ENCODE data around the gene FAM237B.

DNA sequence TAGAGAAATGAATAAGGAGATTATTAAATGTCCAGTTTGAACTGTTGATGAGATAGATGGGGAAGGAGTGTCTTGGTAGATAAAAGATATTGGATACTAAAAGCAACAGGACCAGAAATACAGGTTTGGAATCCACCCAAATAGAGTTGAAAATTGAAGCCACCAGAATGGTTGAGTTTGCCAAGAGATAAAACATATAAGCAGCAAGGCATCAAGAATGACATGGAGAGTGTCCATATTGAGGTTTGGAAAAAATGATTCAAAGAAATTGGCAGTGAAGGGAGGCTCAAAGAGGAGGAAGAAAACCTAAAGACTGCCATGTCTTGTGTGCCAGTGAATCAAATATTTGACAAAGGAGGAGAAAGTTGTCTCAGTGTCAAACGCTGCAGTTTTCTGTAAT lies 51.9 kb downstream of the FAM237B start:
- TF ChIP-seq, protein P1, sequence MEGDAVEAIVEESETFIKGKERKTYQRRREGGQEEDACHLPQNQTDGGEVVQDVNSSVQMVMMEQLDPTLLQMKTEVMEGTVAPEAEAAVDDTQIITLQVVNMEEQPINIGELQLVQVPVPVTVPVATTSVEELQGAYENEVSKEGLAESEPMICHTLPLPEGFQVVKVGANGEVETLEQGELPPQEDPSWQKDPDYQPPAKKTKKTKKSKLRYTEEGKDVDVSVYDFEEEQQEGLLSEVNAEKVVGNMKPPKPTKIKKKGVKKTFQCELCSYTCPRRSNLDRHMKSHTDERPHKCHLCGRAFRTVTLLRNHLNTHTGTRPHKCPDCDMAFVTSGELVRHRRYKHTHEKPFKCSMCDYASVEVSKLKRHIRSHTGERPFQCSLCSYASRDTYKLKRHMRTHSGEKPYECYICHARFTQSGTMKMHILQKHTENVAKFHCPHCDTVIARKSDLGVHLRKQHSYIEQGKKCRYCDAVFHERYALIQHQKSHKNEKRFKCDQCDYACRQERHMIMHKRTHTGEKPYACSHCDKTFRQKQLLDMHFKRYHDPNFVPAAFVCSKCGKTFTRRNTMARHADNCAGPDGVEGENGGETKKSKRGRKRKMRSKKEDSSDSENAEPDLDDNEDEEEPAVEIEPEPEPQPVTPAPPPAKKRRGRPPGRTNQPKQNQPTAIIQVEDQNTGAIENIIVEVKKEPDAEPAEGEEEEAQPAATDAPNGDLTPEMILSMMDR (conservative IDR thresholded peaks at IDR 0.05; ENCODE audit: low read depth, low read length): no peak
- TF ChIP-seq EZH2 (IDR thresholded peaks at IDR 0.05; ENCODE audit: borderline replicate concordance, low read depth, low read length, poor library complexity, severe bottlenecking): no peak
